HepG2 (cell line): Measurements from ENCODE around the gene SCMH1. TPM values are rescaled to one million over a fixed set of nuclear protein-coding genes. Genes with fewer than 3 reads are reported as not detected.
A peak's percentile ranks its signal among the peaks of the same experiment; 100 is the strongest.

ENCODE experiments used
- CERS6 ChIP-seq: sonication (generic); formaldehyde crosslinking; IDR thresholded peaks from 2 replicates; pipeline ENCODE4 v1.5.0; 2020; ENCODE audit warnings: missing genetic modification reagents
- HIVEP1 ChIP-seq: sonication (generic); formaldehyde crosslinking; IDR thresholded peaks from 2 replicates; pipeline ENCODE4 v1.4.0; 2020; ENCODE audit warnings: mild to moderate bottlenecking, missing genetic modification reagents
- HNF1A ChIP-seq, 2 experiments: sonication (generic) in 1 of 2; formaldehyde crosslinking in 1 of 2; IDR thresholded peaks; 2 replicates each; pipeline versions ENCODE4 v1.4.0 to v1.6.1; 2016 to 2020; ENCODE audit warnings: borderline replicate concordance in 1 of 2, low read depth in 1 of 2, mild to moderate bottlenecking in 1 of 2, missing genetic modification reagents in 1 of 2
- MLLT10 ChIP-seq: sonication (generic); formaldehyde crosslinking; IDR thresholded peaks from 2 replicates; pipeline ENCODE4 v1.4.0; 2020; ENCODE audit warnings: missing genetic modification reagents
- SMARCC2 ChIP-seq: fragments of 450-650 bp; IDR thresholded peaks from 2 replicates; pipeline ENCODE4 v1.6.1; 2017; ENCODE audit warnings: antibody characterized with exemption, mild to moderate bottlenecking
- SOX13 ChIP-seq, 3 experiments: fragments of 450-650 bp in 1 of 3; sonication (generic) in 1 of 3; formaldehyde crosslinking in 1 of 3; IDR thresholded peaks in 2 of 3; conservative IDR thresholded peaks in 1 of 3; 2 replicates each; pipeline versions ENCODE4 v1.5.0 to v1.6.1; 2016 to 2020; ENCODE audit warnings: antibody characterized with exemption in 1 of 3, mild to moderate bottlenecking in 1 of 3, missing compliant biosample characterization in 1 of 3, missing genetic modification reagents in 1 of 3, moderate library complexity in 1 of 3
- ZFP90 ChIP-seq: sonication (generic); formaldehyde crosslinking; IDR thresholded peaks from 2 replicates; pipeline ENCODE4 v1.8.0; 2022; ENCODE audit warnings: missing genetic modification reagents, mild to moderate bottlenecking, inconsistent platforms, borderline replicate concordance
- ZNF207 ChIP-seq: fragments of 450-650 bp; IDR thresholded peaks from 2 replicates; pipeline ENCODE4 v1.6.1; 2016; ENCODE audit warnings: antibody characterized with exemption, borderline replicate concordance
- ZNF543 ChIP-seq: sonication (generic); formaldehyde crosslinking; IDR thresholded peaks from 2 replicates; pipeline ENCODE4 v1.4.0; 2020; ENCODE audit warnings: mild to moderate bottlenecking, missing genetic modification reagents
- ZNF644 ChIP-seq: IDR thresholded peaks from 2 replicates; pipeline ENCODE4 v1.6.1; 2016; ENCODE audit warnings: low read depth
- polyA plus RNA-seq, 8 experiments: library from polyadenylated mRNA; depleted of rRNA in 3 of 8; stranded (reverse) in 7 of 8; unstranded in 1 of 8; fragments of >200 nt; fragmentation: Illumina TruSeq in 4 of 8; extraction: Trizol in 4 of 8; gene quantifications; 2 replicates each; pipeline versions ENCODE4 v1.2.1 to v1.2.3, GENCODE V29; 2011 to 2016; ENCODE audit warnings: low read depth in 4 of 8, missing spikeins in 1 of 8, mixed read lengths in 1 of 8; ENCODE audit not compliant: insufficient read depth in 1 of 8
- total RNA-seq, 5 experiments: library from RNA; depleted of rRNA; stranded (reverse); fragments of >200 nt; fragmentation: Illumina TruSeq; extraction: Trizol; gene quantifications; 2 replicates each; pipeline ENCODE4 v1.2.3, GENCODE V29; 2016; ENCODE audit warnings: low read depth in 1 of 5
- TF ChIP-seq, protein P1 (sequence below): IDR thresholded peaks from 2 replicates; pipeline ENCODE4 v1.6.1; 2016; ENCODE audit warnings: missing compliant biosample characterization, missing genetic modification reagents, borderline replicate concordance
- TF ChIP-seq, protein P2 (sequence below): sonication (generic); IDR thresholded peaks from 2 replicates; pipeline ENCODE4 v1.6.1; 2016; ENCODE audit warnings: low read depth, borderline replicate concordance
- TF ChIP-seq, protein P3 (sequence below): sonication (generic); formaldehyde crosslinking; IDR thresholded peaks from 2 replicates; pipeline ENCODE4 v1.9.0; 2021; ENCODE audit warnings: missing genetic modification reagents, borderline replicate concordance
- TF ChIP-seq, protein P4 (sequence below): sonication (generic); formaldehyde crosslinking; IDR thresholded peaks from 2 replicates; pipeline ENCODE4 v1.4.0; 2020; ENCODE audit warnings: missing genetic modification reagents, mild to moderate bottlenecking, borderline replicate concordance

Gene SCMH1
- total and polyA plus RNA-seq, 2 of the 13 experiments (the other 11 are each of a cell fraction or from before 2014, with no cell fraction given): 41.8 to 52.6 TPM

GRCh38 chr1:41003640-41004220, 238.4 kb downstream of the SCMH1 start (continued):
- TF ChIP-seq, protein P1, sequence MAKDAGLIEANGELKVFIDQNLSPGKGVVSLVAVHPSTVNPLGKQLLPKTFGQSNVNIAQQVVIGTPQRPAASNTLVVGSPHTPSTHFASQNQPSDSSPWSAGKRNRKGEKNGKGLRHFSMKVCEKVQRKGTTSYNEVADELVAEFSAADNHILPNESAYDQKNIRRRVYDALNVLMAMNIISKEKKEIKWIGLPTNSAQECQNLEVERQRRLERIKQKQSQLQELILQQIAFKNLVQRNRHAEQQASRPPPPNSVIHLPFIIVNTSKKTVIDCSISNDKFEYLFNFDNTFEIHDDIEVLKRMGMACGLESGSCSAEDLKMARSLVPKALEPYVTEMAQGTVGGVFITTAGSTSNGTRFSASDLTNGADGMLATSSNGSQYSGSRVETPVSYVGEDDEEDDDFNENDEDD (CRISPR knock-in tag): peak; percentile 36; the same call in 1 of the 2 replicates
- no peak for TF ChIP-seq HNF1A (IDR thresholded peaks at IDR 0.05; ENCODE audit: low read depth)
- TF ChIP-seq HNF1A (CRISPR knock-in tag; IDR thresholded peaks at IDR 0.05; ENCODE audit: borderline replicate concordance): peak; percentile 12; the same call in 1 of the 2 replicates
- no peak for TF ChIP-seq HIVEP1 (CRISPR knock-in tag)
- TF ChIP-seq, protein P2, sequence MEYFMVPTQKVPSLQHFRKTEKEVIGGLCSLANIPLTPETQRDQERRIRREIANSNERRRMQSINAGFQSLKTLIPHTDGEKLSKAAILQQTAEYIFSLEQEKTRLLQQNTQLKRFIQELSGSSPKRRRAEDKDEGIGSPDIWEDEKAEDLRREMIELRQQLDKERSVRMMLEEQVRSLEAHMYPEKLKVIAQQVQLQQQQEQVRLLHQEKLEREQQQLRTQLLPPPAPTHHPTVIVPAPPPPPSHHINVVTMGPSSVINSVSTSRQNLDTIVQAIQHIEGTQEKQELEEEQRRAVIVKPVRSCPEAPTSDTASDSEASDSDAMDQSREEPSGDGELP: peak; percentile 86; the same call in 1 of the 2 replicates
- no peak for TF ChIP-seq SOX13 (IDR thresholded peaks at IDR 0.05)
- peak in 1 of 2 experiments; percentile 31; a peak in 1 of 4 replicates for TF ChIP-seq SOX13 (CRISPR knock-in tag; conservative IDR thresholded peaks at IDR 0.05 in 1 of 2, IDR thresholded peaks at IDR 0.05 in 1 of 2)
- TF ChIP-seq ZNF644 (CRISPR knock-in tag): no peak
- TF ChIP-seq ZNF543: no peak
- TF ChIP-seq, protein P3, sequence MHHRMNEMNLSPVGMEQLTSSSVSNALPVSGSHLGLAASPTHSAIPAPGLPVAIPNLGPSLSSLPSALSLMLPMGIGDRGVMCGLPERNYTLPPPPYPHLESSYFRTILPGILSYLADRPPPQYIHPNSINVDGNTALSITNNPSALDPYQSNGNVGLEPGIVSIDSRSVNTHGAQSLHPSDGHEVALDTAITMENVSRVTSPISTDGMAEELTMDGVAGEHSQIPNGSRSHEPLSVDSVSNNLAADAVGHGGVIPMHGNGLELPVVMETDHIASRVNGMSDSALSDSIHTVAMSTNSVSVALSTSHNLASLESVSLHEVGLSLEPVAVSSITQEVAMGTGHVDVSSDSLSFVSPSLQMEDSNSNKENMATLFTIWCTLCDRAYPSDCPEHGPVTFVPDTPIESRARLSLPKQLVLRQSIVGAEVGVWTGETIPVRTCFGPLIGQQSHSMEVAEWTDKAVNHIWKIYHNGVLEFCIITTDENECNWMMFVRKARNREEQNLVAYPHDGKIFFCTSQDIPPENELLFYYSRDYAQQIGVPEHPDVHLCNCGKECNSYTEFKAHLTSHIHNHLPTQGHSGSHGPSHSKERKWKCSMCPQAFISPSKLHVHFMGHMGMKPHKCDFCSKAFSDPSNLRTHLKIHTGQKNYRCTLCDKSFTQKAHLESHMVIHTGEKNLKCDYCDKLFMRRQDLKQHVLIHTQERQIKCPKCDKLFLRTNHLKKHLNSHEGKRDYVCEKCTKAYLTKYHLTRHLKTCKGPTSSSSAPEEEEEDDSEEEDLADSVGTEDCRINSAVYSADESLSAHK (CRISPR knock-in tag): no peak
- no peak for TF ChIP-seq ZFP90 (CRISPR knock-in tag)
- no peak for TF ChIP-seq ZNF207
- no peak for TF ChIP-seq MLLT10 (CRISPR knock-in tag)
- TF ChIP-seq, protein P4, sequence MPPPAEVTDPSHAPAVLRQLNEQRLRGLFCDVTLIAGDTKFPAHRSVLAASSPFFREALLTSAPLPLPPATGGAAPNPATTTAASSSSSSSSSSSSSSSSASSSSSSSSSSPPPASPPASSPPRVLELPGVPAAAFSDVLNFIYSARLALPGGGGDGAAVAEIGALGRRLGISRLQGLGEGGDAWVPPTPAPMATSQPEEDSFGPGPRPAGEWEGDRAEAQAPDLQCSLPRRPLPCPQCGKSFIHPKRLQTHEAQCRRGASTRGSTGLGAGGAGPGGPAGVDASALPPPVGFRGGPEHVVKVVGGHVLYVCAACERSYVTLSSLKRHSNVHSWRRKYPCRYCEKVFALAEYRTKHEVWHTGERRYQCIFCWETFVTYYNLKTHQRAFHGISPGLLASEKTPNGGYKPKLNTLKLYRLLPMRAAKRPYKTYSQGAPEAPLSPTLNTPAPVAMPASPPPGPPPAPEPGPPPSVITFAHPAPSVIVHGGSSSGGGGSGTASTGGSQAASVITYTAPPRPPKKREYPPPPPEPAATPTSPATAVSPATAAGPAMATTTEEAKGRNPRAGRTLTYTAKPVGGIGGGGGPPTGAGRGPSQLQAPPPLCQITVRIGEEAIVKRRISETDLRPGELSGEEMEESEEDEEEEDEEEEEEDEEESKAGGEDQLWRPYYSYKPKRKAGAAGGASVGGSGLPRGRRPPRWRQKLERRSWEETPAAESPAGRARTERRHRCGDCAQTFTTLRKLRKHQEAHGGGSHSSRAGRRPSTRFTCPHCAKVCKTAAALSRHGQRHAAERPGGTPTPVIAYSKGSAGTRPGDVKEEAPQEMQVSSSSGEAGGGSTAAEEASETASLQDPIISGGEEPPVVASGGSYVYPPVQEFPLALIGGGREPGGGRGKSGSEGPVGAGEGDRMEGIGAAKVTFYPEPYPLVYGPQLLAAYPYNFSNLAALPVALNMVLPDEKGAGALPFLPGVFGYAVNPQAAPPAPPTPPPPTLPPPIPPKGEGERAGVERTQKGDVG (CRISPR knock-in tag): no peak
- TF ChIP-seq SMARCC2: no peak
- TF ChIP-seq CERS6 (CRISPR knock-in tag): no peak
